IMR-90 (cell line): Measurements from ENCODE around the gene STPG4.

Experiments used
- BHLHE40 ChIP-seq: fragments of 150-350 bp; IDR thresholded peaks from 2 replicates; pipeline ENCODE4 v1.6.1; 2016; ENCODE audit warnings: mild to moderate bottlenecking, low read depth, low read length
- CEBPB ChIP-seq: IDR thresholded peaks from 2 replicates; pipeline ENCODE4 v1.6.1; 2012; ENCODE audit warnings: low read depth, low read length, improper control_type of control experiment
- CHD1 ChIP-seq: IDR thresholded peaks from 2 replicates; pipeline ENCODE4 v1.6.1; 2012; ENCODE audit warnings: low read depth, low read length, improper control_type of control experiment
- FOS ChIP-seq: fragments of 150-350 bp; IDR thresholded peaks from 2 replicates; pipeline ENCODE4 v1.6.1; 2016; ENCODE audit warnings: low read depth, low read length
- MAZ ChIP-seq: IDR thresholded peaks from 2 replicates; pipeline ENCODE4 v1.6.1; 2012; ENCODE audit warnings: low read depth, mild to moderate bottlenecking, low read length, improper control_type of control experiment, moderate library complexity, borderline replicate concordance
- MXI1 ChIP-seq: IDR thresholded peaks from 2 replicates; pipeline ENCODE4 v1.6.1; 2012; ENCODE audit warnings: low read depth, mild to moderate bottlenecking, low read length, moderate library complexity, borderline replicate concordance
- NFE2L2 ChIP-seq: fragments of 150-350 bp; IDR thresholded peaks from 2 replicates; pipeline ENCODE4 v1.6.1; 2016; ENCODE audit warnings: low read depth, mild to moderate bottlenecking, low read length
- POLR2A ChIP-seq: IDR thresholded peaks from 2 replicates; pipeline ENCODE4 v1.6.1; 2012; ENCODE audit warnings: mild to moderate bottlenecking, low read depth, low read length
- RAD21 ChIP-seq: IDR thresholded peaks from 2 replicates; pipeline ENCODE4 v1.6.1; 2012; ENCODE audit warnings: low read length, improper control_type of control experiment
- RCOR1 ChIP-seq: IDR thresholded peaks from 2 replicates; pipeline ENCODE4 v1.6.1; 2012; ENCODE audit warnings: mild to moderate bottlenecking, low read length, improper control_type of control experiment; ENCODE audit not compliant: insufficient replicate concordance
- RFX5 ChIP-seq: IDR thresholded peaks from 2 replicates; pipeline ENCODE4 v1.8.0; 2012; ENCODE audit warnings: low read depth, mild to moderate bottlenecking, low read length, moderate library complexity
- SMC3 ChIP-seq: fragments of 150-350 bp; IDR thresholded peaks from 2 replicates; pipeline ENCODE4 v1.6.1; 2016; ENCODE audit warnings: low read depth, mild to moderate bottlenecking, antibody characterized with exemption, low read length, moderate library complexity
- USF2 ChIP-seq: fragments of 150-350 bp; IDR thresholded peaks from 2 replicates; pipeline ENCODE4 v1.6.1; 2017; ENCODE audit warnings: mild to moderate bottlenecking, antibody characterized with exemption, low read length, low read depth
- TF ChIP-seq, protein P1 (sequence below): conservative IDR thresholded peaks from 2 replicates; pipeline ENCODE4 v1.5.1; 2012; ENCODE audit warnings: mild to moderate bottlenecking, low read depth, low read length, improper control_type of control experiment

DNA sequence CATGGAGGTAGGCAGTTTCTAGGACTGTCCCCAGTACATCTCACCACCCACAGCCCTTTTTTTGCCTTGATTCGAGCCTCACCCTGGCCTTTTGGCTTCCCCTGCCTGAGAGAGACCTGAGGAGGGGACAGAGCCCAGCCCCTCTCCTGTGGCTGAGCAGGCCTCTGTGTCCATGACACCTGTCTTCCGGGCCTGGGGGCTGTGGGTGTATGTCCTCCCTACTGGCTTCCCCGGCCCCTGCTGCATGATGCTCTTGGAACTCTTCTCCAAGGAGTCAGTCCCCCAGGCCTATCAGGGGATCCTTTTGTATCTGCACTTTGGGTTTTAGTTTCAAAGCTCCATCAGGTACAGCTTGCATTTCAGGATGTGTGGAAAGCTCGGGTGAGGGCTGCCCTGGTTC, 80.4 kb downstream of the STPG4 start:
- TF ChIP-seq POLR2A (no peak), RAD21 (no peak), MXI1 (no peak), SMC3 (no peak), RFX5 (no peak), CEBPB (no peak), RCOR1 (no peak), USF2 (no peak), FOS (no peak), CHD1 (no peak), MAZ (no peak), NFE2L2 (no peak), BHLHE40 (no peak)
- TF ChIP-seq, protein P1, sequence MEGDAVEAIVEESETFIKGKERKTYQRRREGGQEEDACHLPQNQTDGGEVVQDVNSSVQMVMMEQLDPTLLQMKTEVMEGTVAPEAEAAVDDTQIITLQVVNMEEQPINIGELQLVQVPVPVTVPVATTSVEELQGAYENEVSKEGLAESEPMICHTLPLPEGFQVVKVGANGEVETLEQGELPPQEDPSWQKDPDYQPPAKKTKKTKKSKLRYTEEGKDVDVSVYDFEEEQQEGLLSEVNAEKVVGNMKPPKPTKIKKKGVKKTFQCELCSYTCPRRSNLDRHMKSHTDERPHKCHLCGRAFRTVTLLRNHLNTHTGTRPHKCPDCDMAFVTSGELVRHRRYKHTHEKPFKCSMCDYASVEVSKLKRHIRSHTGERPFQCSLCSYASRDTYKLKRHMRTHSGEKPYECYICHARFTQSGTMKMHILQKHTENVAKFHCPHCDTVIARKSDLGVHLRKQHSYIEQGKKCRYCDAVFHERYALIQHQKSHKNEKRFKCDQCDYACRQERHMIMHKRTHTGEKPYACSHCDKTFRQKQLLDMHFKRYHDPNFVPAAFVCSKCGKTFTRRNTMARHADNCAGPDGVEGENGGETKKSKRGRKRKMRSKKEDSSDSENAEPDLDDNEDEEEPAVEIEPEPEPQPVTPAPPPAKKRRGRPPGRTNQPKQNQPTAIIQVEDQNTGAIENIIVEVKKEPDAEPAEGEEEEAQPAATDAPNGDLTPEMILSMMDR = no peak
